BJ (cell line): ENCODE data around the gene CRY1. TPM values are rescaled to one million over a fixed set of nuclear protein-coding genes. Genes with fewer than 3 reads are reported as not detected.

Experiments
- CTCF ChIA-PET: fragments of 350-600 bp; formaldehyde crosslinking; extraction: SDS; loops from one replicate; lab custom pipeline; 2021; ENCODE audit warnings: antibody characterized with exemption, inconsistent platforms; lab: Yijun Ruan, JAX
- POLR2A ChIA-PET: fragments of 300-600 bp; sonication (Branson Sonifier 250); formaldehyde crosslinking; extraction: SDS; loops from one replicate; lab custom pipeline; 2021; ENCODE audit warnings: antibody characterized with exemption; lab: Charles Lee
- DNase-seq: peaks from one replicate; pipeline ENCODE4 v3.0.0-alpha.2; 2011; ENCODE audit warnings: low read depth
- H3K27me3 ChIP-seq: 2 replicates; pipeline ENCODE4 v1.6.0; 2011; ENCODE audit warnings: low read length; ENCODE audit not compliant: control insufficient read depth, insufficient read depth
- H3K36me3 ChIP-seq: 2 replicates; pipeline ENCODE4 v1.5.1; 2011; ENCODE audit warnings: low read length; ENCODE audit not compliant: control insufficient read depth, insufficient read depth
- H3K4me3 ChIP-seq: 2 replicates; pipeline ENCODE4 v1.5.1; 2011; ENCODE audit warnings: low read depth, mild to moderate bottlenecking, control low read depth, low read length
- CTCF ChIP-seq: IDR thresholded peaks from 2 replicates; pipeline ENCODE4 v1.5.1; 2011; ENCODE audit warnings: low read depth, mild to moderate bottlenecking, control low read depth, inconsistent platforms, low read length, moderate library complexity; ENCODE audit not compliant: insufficient read depth
- polyA plus RNA-seq: library from polyadenylated mRNA; depleted of rRNA; stranded (reverse); fragments of >200 nt; gene quantifications from 2 replicates; pipeline ENCODE4 v1.2.3, GENCODE V29; 2011

Gene CRY1
- polyA plus RNA-seq, 1 experiment = 6.9 TPM

- no peak overlapping the region for H3K4me3 ChIP-seq
- no peak for TF ChIP-seq CTCF
- CTCF ChIA-PET = no interaction called here
- no peaks in the 10 kb centered on the region for H3K27me3 ChIP-seq
- H3K36me3 ChIP-seq = peaks cover 1% of the 10 kb centered on the region; the same call in 1 of the 2 replicates
- no peak for DNase-seq
- POLR2A ChIA-PET = no interaction called here
These were observed 107.9 kb downstream of the CRY1 start for GRCh38 chr12:106985479-106985878.

- Histone ChIP-seq H3K27me3 (no peaks in the 10 kb centered on the region), H3K4me3 (no peak overlapping the region), H3K36me3 (peaks cover 1% of the 10 kb centered on the region; the same call in 1 of the 2 replicates)
- CTCF ChIA-PET = no interaction called here
- TF ChIP-seq CTCF = no peak
- DNase-seq = no peak
- POLR2A ChIA-PET = no interaction called here
These were observed 108.7 kb downstream of the CRY1 start for GRCh38 chr12:106984588-106985137.

GRCh38 chr12:106982229-106982628, 111.1 kb downstream of the CRY1 start:
- no peak for TF ChIP-seq CTCF

GRCh38 chr12:106981788-106982187, 111.6 kb downstream of the CRY1 start:
- Histone ChIP-seq H3K27me3 (no peaks in the 10 kb centered on the region), H3K36me3 (peaks cover 1% of the 10 kb centered on the region; the same call in 1 of the 2 replicates), H3K4me3 (no peak overlapping the region)
- no peak for DNase-seq
- no peak for TF ChIP-seq CTCF
- ChIA-PET POLR2A (interaction anchor here (0.6 kb wide), 1 partner anchor 25 kb away, joined by 4 read pairs; no protein-coding TSS in a partner anchor), CTCF (no interaction called here)

More at GRCh38 chr12:106982229-106982628, 111.1 kb downstream of the CRY1 start:
- no peak for DNase-seq
- H3K4me3 ChIP-seq = no peak overlapping the region
- H3K27me3 ChIP-seq = no peaks in the 10 kb centered on the region
- ChIA-PET CTCF (interaction anchor here (1.5 kb wide), 1 partner anchor 15 kb away, joined by 4 read pairs; no protein-coding TSS in a partner anchor), POLR2A (interaction anchor here (0.6 kb wide), 1 partner anchor 26 kb away, joined by 4 read pairs; no protein-coding TSS in a partner anchor)
- peaks cover 1% of the 10 kb centered on the region; the same call in 1 of the 2 replicates for H3K36me3 ChIP-seq

- H3K4me3 ChIP-seq = no peak overlapping the region
- POLR2A ChIA-PET = no interaction called here
- DNase-seq = no peak
- H3K27me3 ChIP-seq = no peaks in the 10 kb centered on the region
- TF ChIP-seq CTCF = no peak
- CTCF ChIA-PET = interaction anchor here (2.2 kb wide), 1 partner anchor 110 kb away, joined by 5 read pairs; no protein-coding TSS in a partner anchor
- peaks cover 1% of the 10 kb centered on the region; the same call in 1 of the 2 replicates for H3K36me3 ChIP-seq
These were observed 112.4 kb downstream of the CRY1 start for GRCh38 chr12:106980944-106981343.
